Glutamatergic neuron (in vitro differentiated cells): Measurements from ENCODE around the gene EPB41L4A. TPM values are rescaled to one million over a fixed set of nuclear protein-coding genes. Genes with fewer than 3 reads are reported as not detected.

Source experiments
- DNase-seq: peaks from one replicate; pipeline ENCODE4 v3.0.0; 2022
- H3K27ac Mint-ChIP-seq: one replicate; pipeline ENCODE4 v1.8.0; 2020; ENCODE audit warnings: mild to moderate bottlenecking, mixed read lengths, inconsistent platforms; ENCODE audit not compliant: unreplicated experiment
- H3K27me3 Mint-ChIP-seq: one replicate; pipeline ENCODE4 v1.8.0; 2020; ENCODE audit warnings: mild to moderate bottlenecking, moderate library complexity, mixed read lengths, inconsistent platforms; ENCODE audit not compliant: unreplicated experiment
- H3K36me3 Mint-ChIP-seq: one replicate; pipeline ENCODE4 v1.8.0; 2020; ENCODE audit warnings: mild to moderate bottlenecking, mixed read lengths, inconsistent platforms; ENCODE audit not compliant: unreplicated experiment
- H3K4me1 Mint-ChIP-seq: one replicate; pipeline ENCODE4 v1.8.0; 2020; ENCODE audit warnings: mild to moderate bottlenecking, low read depth, mixed read lengths, inconsistent platforms; ENCODE audit not compliant: unreplicated experiment
- H3K4me3 Mint-ChIP-seq: one replicate; pipeline ENCODE4 v1.8.0; 2020; ENCODE audit warnings: mild to moderate bottlenecking, mixed read lengths, inconsistent platforms; ENCODE audit not compliant: unreplicated experiment
- H3K9me3 Mint-ChIP-seq: one replicate; pipeline ENCODE4 v1.8.0; 2020; ENCODE audit warnings: mild to moderate bottlenecking, moderate library complexity, mixed read lengths, inconsistent platforms; ENCODE audit not compliant: unreplicated experiment
- CTCF ChIP-seq: fragments of 200-600 bp; sonication (generic); IDR thresholded peaks from one replicate; pipeline ENCODE4 v1.5.0; 2021; ENCODE audit not compliant: partially characterized antibody, unreplicated experiment
- total RNA-seq: library from RNA; stranded (reverse); fragmentation: NEBNext Ultra II Directional; extraction: Animal tissue kit (Norgen Biotek cat#: 25700); gene quantifications from one replicate; pipeline ENCODE4 v1.2.1, GENCODE V29; 2021; ENCODE audit not compliant: unreplicated experiment

EPB41L4A gene
- total RNA-seq, 1 donor from 2014 or later = 125 TPM

- Mint-ChIP-seq H3K4me1 (peaks cover 7% of the 10 kb centered on the region), H3K4me3 (no peak overlapping the region), H3K36me3 (no peaks in the 10 kb centered on the region), H3K27ac (peak overlapping the region; percentile 36), H3K9me3 (peaks cover 8% of the 10 kb centered on the region), H3K27me3 (peaks cover 1% of the 10 kb centered on the region)
- DNase-seq = no peak
- no peak for TF ChIP-seq CTCF
Observed at GRCh38 chr5:112165897-112166737, 253.0 kb downstream of the EPB41L4A start.

- no peak overlapping the region for H3K4me3 Mint-ChIP-seq
- DNase-seq = no peak
- TF ChIP-seq CTCF = no peak
- peaks cover 10% of the 10 kb centered on the region for H3K9me3 Mint-ChIP-seq
- H3K27me3 Mint-ChIP-seq = peaks cover 4% of the 10 kb centered on the region
- no peak overlapping the region for H3K27ac Mint-ChIP-seq
- peaks cover 9% of the 10 kb centered on the region for H3K4me1 Mint-ChIP-seq
- H3K36me3 Mint-ChIP-seq = no peaks in the 10 kb centered on the region
Observed at GRCh38 chr5:112165399-112165798, 253.7 kb downstream of the EPB41L4A start.

GRCh38 chr5:112163435-112163834 lies 255.6 kb downstream of the EPB41L4A start:
- Mint-ChIP-seq H3K4me1 (peaks cover 11% of the 10 kb centered on the region), H3K9me3 (peaks cover 15% of the 10 kb centered on the region), H3K4me3 (no peak overlapping the region), H3K27me3 (peaks cover 5% of the 10 kb centered on the region), H3K27ac (no peak overlapping the region), H3K36me3 (no peaks in the 10 kb centered on the region)
- DNase-seq = no peak
- TF ChIP-seq CTCF = no peak

GRCh38 chr5:112161392-112161748 lies 257.7 kb downstream of the EPB41L4A start:
- H3K27ac Mint-ChIP-seq = peak overlapping the region; percentile 90
- peaks cover 11% of the 10 kb centered on the region for H3K4me1 Mint-ChIP-seq
- no peak for DNase-seq
- H3K4me3 Mint-ChIP-seq = peak overlapping the region; percentile 92
- H3K36me3 Mint-ChIP-seq = no peaks in the 10 kb centered on the region
- H3K27me3 Mint-ChIP-seq = peaks cover 5% of the 10 kb centered on the region
- TF ChIP-seq CTCF = no peak
- peaks cover 15% of the 10 kb centered on the region for H3K9me3 Mint-ChIP-seq

GRCh38 chr5:112160652-112161391 lies 258.3 kb downstream of the EPB41L4A start:
- Mint-ChIP-seq H3K9me3 (peaks cover 15% of the 10 kb centered on the region), H3K27me3 (peaks cover 4% of the 10 kb centered on the region), H3K4me3 (peak overlapping the region; percentile 92), H3K27ac (peak overlapping the region; percentile 90), H3K36me3 (no peaks in the 10 kb centered on the region), H3K4me1 (peaks cover 11% of the 10 kb centered on the region)
- peak; percentile 96 for DNase-seq
- TF ChIP-seq CTCF = peak; percentile 96
